Glutamatergic neuron (in vitro differentiated cells): ENCODE data around the gene PSENEN. TPM values are rescaled to one million over a fixed set of nuclear protein-coding genes. Genes with fewer than 3 reads are reported as not detected.

Source experiments
- DNase-seq: peaks from one replicate; pipeline ENCODE4 v3.0.0; 2022
- H3K27ac Mint-ChIP-seq: one replicate; pipeline ENCODE4 v1.8.0; 2020; ENCODE audit warnings: mild to moderate bottlenecking, mixed read lengths, inconsistent platforms; ENCODE audit not compliant: unreplicated experiment
- H3K27me3 Mint-ChIP-seq: one replicate; pipeline ENCODE4 v1.8.0; 2020; ENCODE audit warnings: mild to moderate bottlenecking, moderate library complexity, mixed read lengths, inconsistent platforms; ENCODE audit not compliant: unreplicated experiment
- H3K36me3 Mint-ChIP-seq: one replicate; pipeline ENCODE4 v1.8.0; 2020; ENCODE audit warnings: mild to moderate bottlenecking, mixed read lengths, inconsistent platforms; ENCODE audit not compliant: unreplicated experiment
- H3K4me1 Mint-ChIP-seq: one replicate; pipeline ENCODE4 v1.8.0; 2020; ENCODE audit warnings: mild to moderate bottlenecking, low read depth, mixed read lengths, inconsistent platforms; ENCODE audit not compliant: unreplicated experiment
- H3K4me3 Mint-ChIP-seq: one replicate; pipeline ENCODE4 v1.8.0; 2020; ENCODE audit warnings: mild to moderate bottlenecking, mixed read lengths, inconsistent platforms; ENCODE audit not compliant: unreplicated experiment
- H3K9me3 Mint-ChIP-seq: one replicate; pipeline ENCODE4 v1.8.0; 2020; ENCODE audit warnings: mild to moderate bottlenecking, moderate library complexity, mixed read lengths, inconsistent platforms; ENCODE audit not compliant: unreplicated experiment
- total RNA-seq: library from RNA; stranded (reverse); fragmentation: NEBNext Ultra II Directional; extraction: Animal tissue kit (Norgen Biotek cat#: 25700); gene quantifications from one replicate; pipeline ENCODE4 v1.2.1, GENCODE V29; 2021; ENCODE audit not compliant: unreplicated experiment
- TF ChIP-seq, protein P1 (sequence below): fragments of 200-600 bp; sonication (generic); IDR thresholded peaks from one replicate; pipeline ENCODE4 v1.5.0; 2021; ENCODE audit not compliant: partially characterized antibody, unreplicated experiment

PSENEN gene
- total RNA-seq, 1 donor from 2014 or later: 109 TPM

DNA sequence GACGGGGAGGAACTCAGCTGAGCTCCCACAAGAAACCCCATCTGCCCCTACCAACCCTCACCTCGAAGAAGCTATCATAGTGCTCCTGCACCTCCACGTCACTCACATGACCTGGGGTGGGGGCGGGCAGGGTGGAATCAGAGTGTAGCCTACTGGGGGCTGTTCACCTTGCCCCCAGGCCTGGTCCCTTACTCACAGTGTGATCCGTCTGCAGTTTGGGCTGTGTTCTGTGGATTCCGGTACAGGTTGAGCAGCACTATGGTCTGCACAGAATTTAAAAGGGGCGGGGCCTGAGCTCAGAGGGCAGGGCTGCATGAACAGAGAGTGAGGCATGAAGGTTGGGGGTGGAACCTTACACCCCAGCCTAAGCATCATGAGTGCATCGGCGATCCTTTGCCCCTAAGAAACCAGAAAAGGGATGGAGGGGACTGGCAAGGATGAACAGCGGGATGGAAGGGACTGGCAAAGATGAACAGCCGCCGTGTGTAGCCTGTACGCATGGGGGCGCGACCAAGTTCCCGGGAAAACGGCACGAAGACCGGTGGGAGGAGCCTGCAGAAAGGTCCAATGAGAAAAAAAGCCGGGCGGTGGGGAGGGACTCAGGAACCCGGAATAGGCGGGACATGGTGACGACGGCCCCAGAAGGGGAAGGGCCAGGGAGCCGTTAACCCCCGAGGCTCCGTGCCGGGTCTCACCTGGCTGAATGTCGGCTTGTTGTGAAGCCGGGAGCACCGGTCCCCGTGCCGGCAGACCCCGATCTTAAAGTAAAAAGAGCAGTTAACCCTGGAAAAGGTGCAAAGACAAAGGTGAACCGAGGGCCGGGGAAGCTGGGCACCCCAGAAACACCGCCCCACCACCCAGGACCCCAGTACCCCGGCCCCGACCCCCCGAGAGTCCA lies 772 bp upstream of the PSENEN start:
- H3K4me1 Mint-ChIP-seq: peaks cover 10% of the 10 kb centered on the region
- H3K36me3 Mint-ChIP-seq: no peaks in the 10 kb centered on the region
- H3K27me3 Mint-ChIP-seq: peaks cover 4% of the 10 kb centered on the region
- H3K9me3 Mint-ChIP-seq: peaks cover 13% of the 10 kb centered on the region
- DNase-seq: peak; percentile 95
- H3K4me3 Mint-ChIP-seq: peak overlapping the region; percentile 98
- peak overlapping the region; percentile 96 for H3K27ac Mint-ChIP-seq
- TF ChIP-seq, protein P1, sequence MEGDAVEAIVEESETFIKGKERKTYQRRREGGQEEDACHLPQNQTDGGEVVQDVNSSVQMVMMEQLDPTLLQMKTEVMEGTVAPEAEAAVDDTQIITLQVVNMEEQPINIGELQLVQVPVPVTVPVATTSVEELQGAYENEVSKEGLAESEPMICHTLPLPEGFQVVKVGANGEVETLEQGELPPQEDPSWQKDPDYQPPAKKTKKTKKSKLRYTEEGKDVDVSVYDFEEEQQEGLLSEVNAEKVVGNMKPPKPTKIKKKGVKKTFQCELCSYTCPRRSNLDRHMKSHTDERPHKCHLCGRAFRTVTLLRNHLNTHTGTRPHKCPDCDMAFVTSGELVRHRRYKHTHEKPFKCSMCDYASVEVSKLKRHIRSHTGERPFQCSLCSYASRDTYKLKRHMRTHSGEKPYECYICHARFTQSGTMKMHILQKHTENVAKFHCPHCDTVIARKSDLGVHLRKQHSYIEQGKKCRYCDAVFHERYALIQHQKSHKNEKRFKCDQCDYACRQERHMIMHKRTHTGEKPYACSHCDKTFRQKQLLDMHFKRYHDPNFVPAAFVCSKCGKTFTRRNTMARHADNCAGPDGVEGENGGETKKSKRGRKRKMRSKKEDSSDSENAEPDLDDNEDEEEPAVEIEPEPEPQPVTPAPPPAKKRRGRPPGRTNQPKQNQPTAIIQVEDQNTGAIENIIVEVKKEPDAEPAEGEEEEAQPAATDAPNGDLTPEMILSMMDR: no peak

DNA sequence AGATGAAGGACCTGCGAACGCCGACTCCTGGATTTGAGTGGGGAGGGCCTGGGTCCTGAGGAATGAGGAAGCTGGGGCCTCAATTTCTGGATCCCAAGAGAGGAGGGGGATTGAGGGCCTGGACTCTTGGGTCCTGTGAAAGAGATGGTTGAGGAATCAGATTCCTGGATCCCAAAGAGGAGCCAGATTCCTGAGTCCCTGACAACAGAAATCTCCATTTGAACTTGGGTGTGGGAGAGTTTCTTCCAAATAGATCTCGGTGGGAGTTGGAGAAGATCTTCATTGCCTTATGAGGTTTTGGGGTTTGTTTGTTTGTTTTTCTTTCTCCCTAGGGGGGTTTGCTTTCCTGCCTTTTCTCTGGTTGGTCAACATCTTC lies 624 bp downstream of the PSENEN start:
- TF ChIP-seq, protein P1: no peak
- peaks cover 10% of the 10 kb centered on the region for H3K4me1 Mint-ChIP-seq
- H3K27ac Mint-ChIP-seq: peak overlapping the region; percentile 96
- no peak for DNase-seq
- peaks cover 10% of the 10 kb centered on the region for H3K9me3 Mint-ChIP-seq
- peaks cover 5% of the 10 kb centered on the region for H3K27me3 Mint-ChIP-seq
- H3K4me3 Mint-ChIP-seq: peak overlapping the region; percentile 98
- no peaks in the 10 kb centered on the region for H3K36me3 Mint-ChIP-seq

DNA sequence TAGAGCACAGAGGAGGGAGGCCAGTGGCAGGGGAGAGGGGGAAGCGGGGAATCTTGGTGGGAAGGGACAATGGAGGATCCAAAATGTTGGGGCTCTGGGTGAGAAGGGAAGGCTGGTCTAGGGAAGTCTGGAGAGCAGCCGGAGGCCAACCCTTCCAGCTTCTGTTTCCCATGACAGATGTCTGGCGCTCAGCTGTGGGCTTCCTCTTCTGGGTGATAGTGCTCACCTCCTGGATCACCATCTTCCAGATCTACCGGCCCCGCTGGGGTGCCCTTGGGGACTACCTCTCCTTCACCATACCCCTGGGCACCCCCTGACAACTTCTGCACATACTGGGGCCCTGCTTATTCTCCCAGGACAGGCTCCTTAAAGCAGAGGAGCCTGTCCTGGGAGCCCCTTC lies 1.1 kb downstream of the PSENEN start:
- DNase-seq: no peak
- H3K4me1 Mint-ChIP-seq: peaks cover 10% of the 10 kb centered on the region
- no peaks in the 10 kb centered on the region for H3K36me3 Mint-ChIP-seq

DNA sequence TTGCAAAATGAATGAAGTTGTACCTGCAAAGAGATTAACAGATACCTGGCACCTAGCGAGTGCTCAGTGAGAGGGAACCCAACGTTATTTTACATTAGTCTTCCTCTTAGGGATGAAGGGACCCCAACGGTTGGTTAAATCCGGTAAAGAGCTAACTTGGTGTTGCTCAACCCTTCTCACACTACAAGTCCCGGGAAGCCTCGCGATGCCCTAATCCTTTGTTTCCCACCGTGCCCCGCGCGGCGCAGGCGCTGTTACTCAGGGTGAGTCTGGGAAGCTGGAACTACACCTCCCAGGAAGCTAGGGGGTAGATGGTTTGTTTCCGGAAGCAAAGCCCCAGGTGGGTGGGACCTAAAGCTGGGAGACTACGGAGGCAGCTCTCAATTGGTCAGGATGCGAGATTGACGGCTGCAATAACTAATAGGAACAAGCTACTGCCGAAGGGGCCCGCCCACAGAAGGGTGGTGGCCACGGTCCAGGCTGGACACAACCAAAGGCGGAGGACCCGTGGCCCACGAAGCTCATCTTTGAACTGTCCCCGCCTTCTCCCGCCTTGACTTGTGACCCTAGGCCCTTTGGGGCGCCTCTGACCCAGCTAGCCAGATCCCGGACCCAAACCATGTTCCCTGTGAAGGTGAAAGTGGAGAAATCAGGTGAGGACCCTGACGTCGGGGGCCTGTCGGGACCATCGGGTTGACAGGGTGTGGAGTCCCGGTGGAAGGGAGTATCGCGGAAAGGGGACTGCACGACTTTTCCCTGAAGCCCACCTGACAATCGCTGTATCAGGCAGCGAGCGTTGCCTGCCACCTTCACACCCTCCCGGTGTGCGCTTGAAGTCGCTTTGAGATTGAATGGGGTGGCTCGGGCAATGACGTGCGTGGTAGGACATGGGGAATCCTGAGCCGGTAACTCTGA lies 2.9 kb downstream of the PSENEN start, which contains the start of gene LIN37:
Gene LIN37, plus strand, starts transcription at position 471 of the 915 bp plus-strand sequence. Its CDS starts 149 bp downstream, at position 620.
- TF ChIP-seq, protein P1: no peak
- peak within 1 kb of the TSS; percentile 93 for H3K4me3 Mint-ChIP-seq
- peaks cover 5% of the 10 kb centered on the region for H3K9me3 Mint-ChIP-seq
- H3K27ac Mint-ChIP-seq: peak within 1 kb of the TSS; percentile 73
- no peaks in the 10 kb centered on the region for H3K36me3 Mint-ChIP-seq
- H3K27me3 Mint-ChIP-seq: peaks cover 6% of the 10 kb centered on the region
- H3K4me1 Mint-ChIP-seq: peaks cover 10% of the 10 kb centered on the region
- peak; percentile 98 for DNase-seq

More for the DNA sequence above, 1.1 kb downstream of the PSENEN start:
- TF ChIP-seq, protein P1: no peak
- Mint-ChIP-seq H3K9me3 (peaks cover 10% of the 10 kb centered on the region), H3K4me3 (peak overlapping the region; percentile 98), H3K27me3 (peaks cover 5% of the 10 kb centered on the region), H3K27ac (peak overlapping the region; percentile 96)
